GM21723 (cell line): ENCODE results near the gene RD3L.

Experiments
- ATAC-seq: cut with Tn5 transposase; IDR thresholded peaks from one replicate; pipeline ENCODE4 v1.9.1; 2021; ENCODE audit warnings: mild to moderate bottlenecking, moderate library complexity; ENCODE audit not compliant: unreplicated experiment

Gene RD3L

DNA sequence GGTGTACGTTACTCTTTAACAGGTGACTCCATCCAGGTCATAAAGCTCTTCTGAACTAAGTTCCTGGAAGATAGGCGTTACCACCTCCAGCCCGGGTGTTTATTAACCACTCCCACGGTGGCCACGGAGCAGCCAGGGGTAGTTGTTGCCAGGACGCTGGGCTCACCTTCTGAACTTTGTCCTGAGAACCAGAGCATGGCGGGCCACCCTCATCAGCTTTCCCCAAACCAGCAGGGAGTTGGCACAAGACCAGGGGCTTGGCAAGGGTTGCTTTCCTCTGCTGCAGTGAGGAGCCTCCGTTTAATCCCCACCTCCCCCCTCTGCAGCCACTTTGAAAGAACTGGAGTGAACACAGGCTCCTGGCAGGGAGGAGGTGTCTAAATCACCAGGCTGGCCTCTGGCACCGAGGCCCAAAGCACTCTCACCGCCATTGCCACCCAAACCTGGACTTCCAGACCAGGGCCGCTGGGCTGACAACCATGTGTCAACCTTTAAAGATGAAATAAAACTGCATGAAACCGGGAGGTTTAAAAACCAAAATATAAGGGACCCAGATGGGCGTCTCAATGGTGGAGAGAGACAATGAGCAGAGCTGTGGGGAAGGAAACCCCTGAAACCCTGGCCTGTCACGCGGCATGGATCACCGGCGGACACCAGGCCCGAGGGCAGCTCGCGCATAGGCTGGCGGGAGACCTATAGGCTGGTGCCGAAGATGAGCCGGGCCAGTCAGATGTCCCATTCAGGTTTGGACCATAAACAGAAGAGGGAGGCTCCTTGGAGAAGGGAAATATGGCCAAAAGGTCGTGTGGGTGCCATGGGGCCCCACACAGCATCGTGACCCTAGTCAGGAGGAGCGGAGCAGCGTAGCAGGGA, 45.0 kb downstream of the RD3L start:
- ATAC-seq: no peak

GRCh38 chr14:103896578-103896977, 45.8 kb downstream of the RD3L start:
- ATAC-seq: no peak

GRCh38 chr14:103894723-103895059, 47.6 kb downstream of the RD3L start:
- ATAC-seq: no peak

DNA sequence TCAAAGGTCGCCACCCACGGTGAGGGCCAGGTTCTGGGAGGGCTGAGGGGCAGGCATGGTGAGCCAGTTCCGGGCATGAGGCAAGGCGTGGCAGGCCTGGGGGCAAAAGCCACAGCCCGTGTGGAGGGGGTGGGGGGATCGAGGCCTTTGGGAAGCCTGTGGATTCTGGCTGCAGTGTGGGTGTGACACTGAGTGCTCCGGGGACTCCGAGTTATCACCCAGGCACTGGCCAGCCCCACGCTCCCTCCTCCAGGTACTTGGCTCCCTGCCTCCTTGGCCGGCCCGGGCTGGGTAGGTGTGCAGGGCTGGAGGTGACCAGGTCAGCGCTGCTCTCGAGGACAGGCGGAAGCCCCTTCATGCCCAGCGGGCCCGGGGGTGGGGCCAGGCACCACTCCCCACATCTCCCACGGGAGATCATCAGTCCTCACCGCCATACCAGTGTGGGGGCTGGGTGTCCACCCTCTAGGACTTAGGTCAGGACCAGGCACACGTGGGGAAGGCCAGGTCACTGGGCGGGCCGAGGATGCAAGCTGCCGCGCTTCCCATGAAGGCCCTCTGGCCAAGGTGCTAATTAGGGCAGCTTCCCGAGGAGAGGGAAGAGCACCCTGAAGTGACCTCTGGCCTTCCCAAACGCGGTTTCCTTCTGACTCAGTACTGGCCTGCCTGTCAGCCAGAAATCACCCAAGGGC, 48.2 kb downstream of the RD3L start:
- ATAC-seq: no peak

DNA sequence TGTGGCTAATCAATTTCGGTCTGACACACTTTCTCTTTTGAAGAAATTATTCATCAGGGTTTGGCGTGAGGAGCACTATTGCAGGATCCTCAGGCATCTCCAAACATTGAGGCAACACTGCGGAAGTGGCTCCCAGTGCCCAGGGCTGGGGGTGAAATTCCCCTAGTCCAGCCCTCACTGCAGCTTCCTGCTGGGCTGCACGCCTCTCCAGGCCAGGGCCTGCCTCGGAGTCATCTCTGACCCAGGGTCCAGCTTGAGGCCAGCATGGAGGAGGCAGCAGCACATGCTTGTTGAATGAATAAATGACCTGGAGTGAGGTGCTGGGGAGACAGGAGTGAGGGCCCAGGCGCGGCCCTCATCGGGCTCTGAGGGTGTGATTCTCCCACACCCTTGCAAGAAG, 50.1 kb downstream of the RD3L start:
- ATAC-seq: no peak

DNA sequence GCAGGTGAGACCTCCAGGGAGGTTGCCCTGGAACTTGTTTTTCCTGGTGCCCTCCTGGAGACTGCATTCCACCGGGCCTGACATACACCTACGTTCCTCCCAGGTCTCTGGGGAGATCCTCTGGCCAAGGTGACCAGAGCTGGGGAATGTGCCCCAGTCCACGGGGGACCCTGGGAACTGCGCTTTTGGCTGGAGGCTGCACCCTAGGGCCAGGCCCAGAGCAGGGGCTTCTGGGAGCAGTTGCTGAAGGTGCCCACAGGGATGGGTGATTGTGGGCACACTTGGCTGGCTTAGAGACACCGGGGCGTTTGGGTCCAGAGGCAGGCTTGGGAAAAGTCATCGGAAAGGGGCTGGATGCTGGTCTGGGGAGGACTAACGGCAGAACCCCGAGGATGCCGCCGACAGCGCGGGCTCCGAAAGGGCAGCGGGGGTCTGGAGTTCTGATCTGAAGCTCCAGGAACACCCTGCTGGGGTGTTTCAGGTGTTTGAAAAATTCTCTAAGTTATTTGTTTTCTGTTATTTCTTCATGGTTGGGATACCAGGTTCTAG, 50.6 kb downstream of the RD3L start:
- ATAC-seq: no peak

DNA sequence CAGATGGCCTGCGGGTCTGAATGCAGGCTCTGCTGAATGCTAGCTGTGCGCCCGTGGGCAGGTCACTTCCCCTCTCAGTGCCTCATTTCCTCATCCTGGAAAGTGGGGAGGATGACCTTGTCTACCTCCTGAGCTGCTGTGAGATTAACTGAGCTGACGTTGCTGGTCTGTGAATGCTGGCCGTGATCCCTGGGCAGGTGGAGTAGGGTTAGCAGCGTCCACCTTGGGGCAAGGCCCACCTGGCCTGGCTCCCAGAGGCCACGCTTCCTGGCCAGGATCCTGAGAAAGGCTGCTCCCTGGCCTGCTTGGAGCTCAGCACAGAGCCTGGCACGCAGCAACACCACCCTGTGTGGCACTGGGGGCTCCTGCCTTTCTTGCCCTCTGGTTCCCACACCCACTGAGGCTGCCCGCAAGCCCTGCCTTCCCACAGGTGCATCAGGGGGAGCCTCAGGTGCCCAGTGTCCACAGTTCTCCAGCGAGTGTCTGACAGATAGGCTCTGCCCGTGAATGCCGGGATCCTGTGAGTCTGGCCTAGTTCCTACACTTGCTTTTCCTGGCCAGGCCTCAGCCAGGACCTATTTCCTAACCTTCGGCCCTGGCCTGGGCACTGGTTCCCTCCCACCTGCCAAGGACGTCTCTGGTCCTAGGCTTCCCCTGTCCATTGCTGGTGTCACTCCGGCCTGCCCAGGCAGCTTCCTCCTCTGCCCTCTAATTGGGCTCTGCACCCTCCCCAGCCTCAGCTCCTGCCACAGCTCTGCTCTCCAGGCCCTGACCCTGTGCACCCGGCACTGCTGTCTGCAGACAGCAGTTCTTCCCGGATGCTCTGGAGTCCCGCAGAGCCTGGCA, 51.3 kb downstream of the RD3L start:
- no peak for ATAC-seq
